HL-60/S4 treated with retinoic acid at 250 ng/mL for 4 days and 3 days (cell line): ENCODE results near the gene GCNT4.

ENCODE experiments used
- in situ Hi-C: fragments of 300-500 bp; cut with MboI; formaldehyde crosslinking; loops from 2 replicates; pipeline ENCODE4 v1.7.0; 2022; ENCODE audit warnings: low sequenced_read_pairs

GCNT4 gene

DNA sequence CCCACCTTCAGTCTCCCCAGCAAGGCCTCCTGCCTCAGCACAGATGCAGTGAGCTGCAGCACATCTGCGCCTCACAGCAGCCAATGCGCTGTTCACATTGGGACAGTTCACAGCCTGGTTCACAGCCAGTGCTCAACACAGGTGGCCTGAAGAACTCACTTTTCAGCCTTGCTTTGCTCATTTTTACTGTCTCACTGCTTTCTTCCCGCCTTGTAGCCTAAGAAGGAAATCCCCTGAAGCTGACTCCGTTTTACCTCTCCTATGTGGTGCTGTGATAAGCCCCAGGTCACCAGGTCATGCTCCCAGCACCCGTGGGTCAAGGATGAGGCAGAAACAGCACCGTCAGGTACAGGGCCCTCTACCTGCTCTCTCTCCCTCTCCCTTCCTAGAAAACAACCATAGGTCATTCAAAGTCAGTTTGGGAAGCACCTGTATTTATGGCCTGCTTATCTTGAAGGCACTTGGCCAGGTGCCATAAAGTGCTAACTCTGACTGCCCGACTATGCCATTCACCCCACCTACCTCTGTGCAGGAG, 1.1 kb downstream of the GCNT4 start:
- in situ Hi-C loops, result no loop called here

DNA sequence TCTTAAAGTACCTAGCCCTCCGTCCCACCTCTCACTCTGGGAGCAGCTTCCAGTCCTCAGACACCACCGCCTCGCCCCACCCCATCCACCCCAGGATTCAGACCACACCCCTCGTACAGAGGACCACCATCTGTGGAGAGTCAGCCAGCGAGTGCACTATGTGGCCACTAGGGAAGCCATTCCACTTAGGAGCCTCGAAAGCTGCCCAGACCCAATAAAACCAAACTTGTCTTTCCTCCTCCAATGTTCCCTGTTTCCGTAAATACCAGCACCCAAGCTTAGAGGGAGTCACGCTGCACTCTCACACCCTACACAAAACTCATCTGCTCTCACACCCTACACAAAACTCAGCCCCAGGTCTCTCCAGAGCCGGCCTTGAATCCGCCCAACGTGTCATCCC, 1.9 kb downstream of the GCNT4 start:
- in situ Hi-C loops, result no loop called here

DNA sequence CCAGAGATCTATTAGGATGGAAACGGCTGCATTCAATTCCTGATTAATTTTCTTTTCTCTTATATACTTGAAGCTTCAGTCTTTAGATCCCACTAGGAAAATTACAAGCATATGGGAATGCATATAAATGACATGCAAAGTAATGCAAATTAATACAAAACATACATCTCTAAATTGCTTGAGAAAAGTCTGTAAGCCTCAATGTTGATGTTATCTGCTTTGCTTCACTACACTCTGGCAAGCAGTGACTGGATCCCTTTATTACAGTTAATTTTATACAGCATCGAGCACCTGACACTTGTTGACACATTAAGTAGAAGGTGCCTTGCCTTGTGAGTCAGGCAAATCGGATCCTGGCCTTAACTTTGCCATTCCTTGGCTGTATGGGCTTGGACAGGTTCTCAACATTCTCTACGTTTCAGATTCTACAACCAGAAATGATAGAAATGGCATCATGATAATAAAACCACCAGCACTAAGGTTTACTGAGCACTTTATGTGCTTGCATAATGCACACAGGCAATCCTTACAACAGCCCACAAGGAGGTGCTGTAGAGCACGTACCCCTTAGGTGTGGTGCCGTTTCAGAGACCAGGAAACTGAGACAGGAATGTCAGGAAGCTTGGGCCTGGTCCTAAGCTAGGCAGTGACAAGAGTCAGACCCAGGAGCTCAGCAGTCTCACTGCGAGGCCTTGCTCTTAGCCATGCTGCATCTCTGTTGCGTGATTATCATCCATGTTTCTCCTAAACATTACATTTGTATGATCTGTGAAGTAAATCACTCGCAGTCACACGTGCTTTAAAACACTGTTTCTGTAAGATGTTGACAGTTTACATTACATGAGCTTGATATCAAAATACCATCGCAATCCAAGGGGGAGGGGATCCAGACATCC, 2.7 kb downstream of the GCNT4 start:
- in situ Hi-C loops, result no loop called here

- in situ Hi-C loops, result no loop called here
Observed at GRCh38 chr5:75048457-75048953, 3.9 kb downstream of the GCNT4 start.

- in situ Hi-C loops, result no loop called here
Observed at GRCh38 chr5:75047356-75047755, 5.0 kb downstream of the GCNT4 start.

DNA sequence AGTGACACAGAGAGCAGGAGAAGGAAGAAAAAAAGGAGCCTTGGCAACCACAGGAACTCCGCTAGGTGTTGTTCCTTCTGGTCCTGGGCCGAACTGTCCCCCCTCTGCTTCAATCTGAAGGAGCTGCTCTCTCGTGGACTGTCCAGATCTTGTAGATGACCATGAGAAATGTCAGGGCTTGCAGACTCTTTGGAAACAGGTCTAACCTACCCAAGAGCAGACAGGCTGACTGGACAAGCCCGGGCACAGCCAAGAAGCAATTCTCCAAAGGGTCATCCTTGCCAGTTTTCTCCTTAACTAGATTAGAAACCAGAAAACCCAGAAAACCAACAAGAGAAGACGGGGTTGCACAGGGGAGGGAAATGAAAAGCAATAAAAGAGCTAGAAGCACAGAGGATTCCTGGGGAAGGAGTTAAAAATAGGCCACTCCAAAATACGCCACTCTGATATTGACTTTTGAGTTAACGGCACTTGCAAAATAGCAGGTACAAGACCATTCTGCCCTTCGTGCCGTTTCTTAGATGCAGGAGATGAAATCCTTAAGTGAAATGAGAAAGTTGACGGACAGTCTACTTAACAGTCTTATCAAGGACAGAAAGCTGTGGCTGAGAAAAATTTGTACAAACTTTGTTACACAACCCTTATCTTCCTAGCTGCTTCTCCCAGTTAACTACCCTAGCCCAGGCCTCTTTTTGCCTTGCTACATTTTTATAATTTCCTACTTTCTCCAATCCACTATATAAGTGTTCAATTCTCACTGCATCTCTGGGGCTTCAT, 5.8 kb downstream of the GCNT4 start:
- in situ Hi-C loops, result no loop called here

GRCh38 chr5:75045071-75045470, 7.3 kb downstream of the GCNT4 start:
- in situ Hi-C loops, result no loop called here

DNA sequence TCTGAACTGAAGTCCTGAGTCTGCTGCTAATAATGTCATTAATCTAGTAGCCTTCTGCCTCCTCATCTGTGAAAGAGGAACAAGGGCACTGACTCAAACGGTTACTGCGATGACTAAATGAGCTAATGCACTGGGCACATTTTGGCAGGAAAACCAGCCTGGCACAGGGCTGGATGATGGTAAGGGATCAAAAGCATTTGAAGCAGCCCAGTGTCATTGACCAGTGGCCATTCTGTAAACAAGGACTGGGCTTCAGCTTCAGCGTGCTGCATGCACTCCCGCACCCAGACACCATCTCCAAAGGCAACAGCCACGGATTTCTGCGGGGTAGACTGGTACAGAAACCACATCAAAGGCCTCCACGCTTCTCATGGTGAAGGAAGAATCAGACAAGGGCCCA, 8.0 kb downstream of the GCNT4 start:
- in situ Hi-C loops, result no loop called here

DNA sequence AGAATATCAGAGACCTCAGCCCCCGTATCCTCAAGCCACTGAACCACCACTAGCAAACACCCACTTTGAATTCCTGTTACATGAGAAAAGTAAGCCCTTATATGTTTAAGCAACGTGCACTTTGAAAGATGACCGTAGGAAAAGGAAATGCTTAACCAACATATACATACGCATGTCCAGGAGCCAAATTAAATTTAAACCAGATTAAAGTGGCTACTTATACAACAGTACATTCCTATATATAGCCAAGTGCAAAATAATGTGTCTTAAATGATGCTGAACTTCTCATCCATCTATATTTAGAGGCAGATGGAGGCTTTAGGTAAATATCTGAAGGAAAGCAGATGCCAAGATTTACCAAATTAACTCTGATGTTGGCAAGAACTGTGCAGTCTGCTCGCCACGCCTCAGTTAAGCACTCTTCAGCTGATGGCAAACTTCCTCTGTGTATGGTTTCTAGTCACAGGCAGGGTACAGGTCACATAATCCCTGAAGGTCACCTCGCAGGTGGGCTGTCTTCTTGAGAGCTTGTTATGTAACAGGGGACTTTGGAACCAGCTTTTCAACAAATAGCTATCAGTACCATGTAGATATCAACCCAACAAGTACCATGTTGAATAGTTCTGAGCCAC, 8.6 kb downstream of the GCNT4 start:
- in situ Hi-C loops, result no loop called here

GRCh38 chr5:75042522-75042921, 9.8 kb downstream of the GCNT4 start:
- in situ Hi-C loops, result no loop called here

DNA sequence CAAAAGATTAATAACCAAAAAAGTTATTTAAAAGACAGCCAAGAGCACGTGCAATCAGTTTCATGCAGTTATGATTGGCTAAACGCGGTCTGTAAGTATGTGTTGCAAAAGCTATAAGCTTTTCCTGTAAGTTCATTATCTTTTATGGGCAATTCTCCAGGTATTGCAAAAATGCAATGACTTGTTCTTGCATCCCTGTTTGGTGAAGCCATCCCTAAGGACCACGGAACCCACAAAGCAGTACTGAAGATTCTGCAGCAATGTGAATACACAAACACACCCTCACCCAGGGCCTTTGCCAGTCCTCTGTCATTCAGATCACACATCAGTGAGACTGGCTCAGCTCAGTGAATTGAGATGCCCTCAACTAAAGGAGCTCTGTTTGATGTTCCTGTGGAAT, 11.4 kb downstream of the GCNT4 start:
- in situ Hi-C loops, result no loop called here

DNA sequence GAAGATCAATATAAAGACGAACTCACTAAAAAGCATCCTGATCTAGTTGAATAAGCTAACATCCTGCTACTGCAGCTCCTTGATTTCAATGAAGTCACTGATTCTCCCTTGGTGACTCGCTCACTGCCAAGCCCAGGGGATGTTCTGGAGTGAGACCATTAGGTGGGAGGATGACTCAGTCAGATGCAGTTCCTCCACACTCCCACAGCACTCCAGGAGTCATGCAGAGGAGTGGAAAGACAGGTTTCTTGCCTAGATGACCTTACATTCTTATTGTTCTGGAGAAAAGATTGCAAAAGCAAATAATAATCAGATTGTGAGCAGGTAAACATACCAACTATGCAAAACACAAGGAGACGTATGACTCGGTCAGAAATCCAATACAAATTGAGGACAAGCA, 15.3 kb downstream of the GCNT4 start:
- in situ Hi-C loops, result no loop called here

DNA sequence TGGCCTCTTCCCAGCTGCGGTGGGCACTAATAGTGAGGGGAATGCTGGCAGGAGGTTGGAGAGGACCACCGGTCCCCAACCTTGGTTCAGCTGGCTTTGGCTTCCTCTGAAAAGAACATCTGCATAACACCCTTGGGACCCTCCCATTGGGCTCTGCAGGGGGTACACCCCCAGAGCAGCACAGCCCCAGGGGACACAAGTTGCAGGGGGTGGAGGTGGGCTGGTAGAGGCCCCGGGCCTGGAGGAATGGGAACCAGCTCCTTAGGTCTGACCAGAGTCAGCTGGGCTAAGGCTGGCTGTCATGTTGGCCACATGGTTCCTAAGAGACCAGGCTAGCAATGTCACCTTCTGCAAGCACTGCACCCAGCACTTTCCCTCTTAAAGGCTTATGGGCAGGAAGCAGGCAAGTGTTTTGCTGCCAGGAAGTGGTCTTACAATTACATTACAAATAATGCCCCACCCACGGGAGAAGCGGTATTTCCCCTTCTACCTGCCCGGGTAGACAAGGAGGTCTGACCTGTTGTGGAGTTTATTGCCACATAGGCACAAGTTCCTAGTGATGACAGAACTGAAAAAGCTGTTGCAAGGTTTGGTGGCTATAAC, 18.1 kb downstream of the GCNT4 start:
- in situ Hi-C loops, result no loop called here

GRCh38 chr5:75031366-75031765, 21.0 kb downstream of the GCNT4 start:
- in situ Hi-C loops, result no loop called here

GRCh38 chr5:75028090-75028489, 24.3 kb downstream of the GCNT4 start:
- in situ Hi-C loops, result no loop called here

DNA sequence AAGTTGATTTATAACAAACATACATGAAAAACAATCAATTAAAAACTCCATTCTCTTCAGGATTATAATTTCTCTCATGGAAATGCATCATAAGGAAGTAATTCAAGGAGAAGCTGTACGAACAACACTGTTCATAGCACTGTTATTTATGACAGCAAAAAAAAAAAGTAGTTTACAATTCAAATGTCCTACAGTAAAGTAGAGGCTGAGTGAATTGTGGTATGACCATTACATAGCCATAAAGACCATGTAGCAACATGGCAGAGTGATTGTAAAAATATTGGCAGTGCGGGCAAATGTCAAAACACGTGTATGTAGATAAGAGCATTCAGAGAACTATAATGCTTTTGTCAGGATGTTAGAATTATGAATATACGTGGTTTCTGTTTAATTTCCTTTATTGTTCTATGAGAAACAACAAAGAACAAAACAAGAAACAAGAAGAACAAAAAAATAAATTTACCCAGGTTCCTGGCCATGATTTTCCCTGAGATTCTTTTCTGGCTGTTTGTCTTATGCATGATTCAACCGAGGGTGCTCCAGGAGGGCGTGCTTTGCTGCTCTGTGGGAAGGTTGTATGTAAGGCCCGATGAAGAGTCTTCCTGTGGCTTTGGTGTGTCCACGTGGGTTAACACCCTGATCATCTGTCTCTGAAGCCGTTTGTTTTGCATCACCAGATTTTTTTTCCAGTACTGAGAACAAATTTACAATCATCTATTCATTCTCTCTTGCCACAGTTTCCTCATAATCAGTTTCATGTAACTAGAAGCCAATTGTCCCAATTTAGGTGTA, 28.8 kb downstream of the GCNT4 start:
- in situ Hi-C loops, result no loop called here

DNA sequence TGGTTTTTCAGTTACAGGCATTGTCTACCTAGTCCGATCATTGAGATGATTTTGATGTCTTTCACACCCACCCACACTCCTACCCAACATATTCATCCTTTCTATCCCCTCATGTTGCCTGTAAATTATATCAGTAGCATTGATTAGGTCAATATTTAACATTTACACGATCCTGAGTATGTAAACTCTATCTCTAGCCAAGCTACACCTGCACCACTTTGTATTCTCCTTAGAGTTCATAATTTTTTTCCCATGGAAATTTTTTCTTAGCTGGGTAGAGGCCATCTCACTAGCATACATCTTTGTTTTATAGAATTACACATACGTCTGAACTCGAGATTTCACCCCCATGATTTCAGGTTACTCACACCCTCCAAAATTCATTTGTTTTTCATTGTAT, 30.6 kb downstream of the GCNT4 start:
- in situ Hi-C loops, result no loop called here

DNA sequence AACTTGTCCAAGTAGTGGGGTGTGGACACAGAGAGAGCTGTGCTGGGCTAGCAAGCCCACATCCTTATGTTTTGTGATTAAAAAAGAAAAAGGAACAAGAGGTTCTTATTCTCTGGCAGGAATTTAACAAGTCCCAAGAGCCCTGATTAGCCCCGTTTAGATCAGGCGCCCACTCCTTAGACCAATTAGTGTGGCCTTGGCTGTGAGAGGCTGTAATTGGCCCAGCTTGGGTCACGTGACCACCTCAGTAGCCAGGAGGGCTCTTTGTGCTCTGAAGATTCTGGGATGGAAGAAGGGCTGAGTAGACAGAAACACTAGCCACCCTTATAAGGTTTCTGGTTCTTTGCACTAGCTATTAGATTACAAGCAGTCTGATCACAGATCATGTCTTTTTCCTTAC, 31.1 kb downstream of the GCNT4 start:
- in situ Hi-C loops, result no loop called here

GRCh38 chr5:75020016-75020656, 32.2 kb downstream of the GCNT4 start:
- in situ Hi-C loops, result no loop called here
